ENCODE data around the gene NT5C1B. TPM values are rescaled to one million over a fixed set of nuclear protein-coding genes. Genes with fewer than 3 reads are reported as not detected.
A peak's percentile ranks its signal among the peaks of the same experiment; 100 is the strongest.

The NT5C1B gene
- total RNA-seq, 2 donors from 2014 or later: not detected

DNA sequence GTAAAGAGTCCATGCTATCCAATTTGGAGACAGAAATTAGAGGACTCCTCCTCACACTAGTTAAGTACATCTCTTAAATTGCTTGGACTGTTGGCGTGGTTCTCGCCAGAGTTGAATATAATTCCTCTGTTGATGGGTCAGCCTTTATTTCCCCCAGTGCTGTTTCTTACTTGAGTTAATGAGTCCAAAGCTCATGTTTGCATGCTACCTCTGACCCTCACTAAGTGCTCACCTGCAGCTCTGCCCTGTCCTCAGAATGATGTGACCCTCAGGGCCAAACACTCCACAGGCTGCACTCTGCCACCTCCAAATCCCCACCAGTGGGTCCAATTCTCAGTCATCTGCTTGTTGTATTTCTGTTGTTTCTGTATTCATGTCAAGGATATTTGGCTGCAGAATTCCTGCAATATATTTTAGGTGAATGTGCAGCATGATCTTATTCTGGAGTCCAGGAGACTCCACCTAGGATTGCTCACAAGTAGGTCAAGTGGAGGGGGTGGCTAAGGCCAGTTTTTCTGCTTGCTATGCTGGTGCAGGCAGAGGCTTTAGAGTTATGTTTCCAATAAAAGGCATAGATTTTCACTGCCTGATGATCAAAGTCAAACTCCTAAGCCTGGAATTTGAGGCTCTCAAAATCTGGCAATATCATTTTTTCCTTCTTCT is 66.8 kb downstream of the NT5C1B start:
- no peak for ATAC-seq
- intact Hi-C loops (cut with DNase I): loop anchor here in 1 of 2 donors (5.0 kb wide), 1 partner anchor 220 kb away; no protein-coding TSS in a partner anchor
- no peak for DNase-seq

DNA sequence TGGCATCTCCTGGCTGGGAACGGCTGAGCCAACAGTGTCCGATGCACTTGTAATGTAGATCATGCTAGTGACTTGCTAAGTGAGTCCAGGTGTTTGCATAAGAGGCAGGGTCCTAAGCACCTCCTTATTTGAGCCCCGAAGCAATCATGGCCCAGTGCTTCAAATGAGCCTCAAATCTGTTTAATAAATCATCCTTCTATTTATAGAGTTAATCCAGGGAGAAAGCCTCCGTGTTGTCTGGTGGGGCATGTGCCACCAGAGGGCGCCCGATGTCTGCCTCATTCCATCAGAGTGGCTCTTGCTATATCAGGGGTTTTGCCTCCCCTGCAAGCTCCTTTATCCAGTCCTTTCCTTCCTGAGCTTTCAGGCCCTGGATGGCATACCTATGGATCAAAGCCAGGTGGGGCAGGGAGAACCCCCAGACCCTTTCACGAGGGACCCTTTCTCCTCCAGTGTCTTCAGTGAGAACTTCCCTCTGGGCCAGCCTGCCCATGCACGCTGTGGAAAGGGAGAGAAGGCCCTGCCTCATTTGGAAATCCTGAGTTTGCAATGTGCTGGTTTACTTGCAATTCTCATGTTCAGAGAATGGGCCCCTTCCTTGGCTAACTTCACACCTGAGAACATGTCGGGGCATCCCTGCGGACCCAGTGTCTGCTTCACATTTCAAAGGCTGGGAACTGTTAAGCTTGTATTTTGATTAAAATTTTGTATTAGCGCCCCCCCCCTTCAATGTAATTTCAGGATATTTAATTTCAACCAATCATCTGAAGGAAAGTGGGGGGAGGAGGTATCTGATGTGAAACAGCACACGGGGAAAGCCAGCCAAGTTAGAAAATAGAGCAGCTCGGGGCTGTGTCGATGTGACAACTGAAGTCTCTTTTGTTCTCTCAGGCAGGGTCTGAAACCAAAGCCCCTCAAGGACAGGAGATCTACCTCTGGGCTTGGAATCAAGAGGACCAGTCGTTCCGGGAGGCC is 68.6 kb downstream of the NT5C1B start:
- DNase-seq (peak; percentile 86), ATAC-seq (peak; percentile 83 to 84)
- intact Hi-C loops (cut with DNase I): loop anchor here in 1 of 2 donors (2.0 to 5.0 kb wide), 2 partner anchors 222 to 1342 kb away; no protein-coding TSS in a partner anchor

DNA sequence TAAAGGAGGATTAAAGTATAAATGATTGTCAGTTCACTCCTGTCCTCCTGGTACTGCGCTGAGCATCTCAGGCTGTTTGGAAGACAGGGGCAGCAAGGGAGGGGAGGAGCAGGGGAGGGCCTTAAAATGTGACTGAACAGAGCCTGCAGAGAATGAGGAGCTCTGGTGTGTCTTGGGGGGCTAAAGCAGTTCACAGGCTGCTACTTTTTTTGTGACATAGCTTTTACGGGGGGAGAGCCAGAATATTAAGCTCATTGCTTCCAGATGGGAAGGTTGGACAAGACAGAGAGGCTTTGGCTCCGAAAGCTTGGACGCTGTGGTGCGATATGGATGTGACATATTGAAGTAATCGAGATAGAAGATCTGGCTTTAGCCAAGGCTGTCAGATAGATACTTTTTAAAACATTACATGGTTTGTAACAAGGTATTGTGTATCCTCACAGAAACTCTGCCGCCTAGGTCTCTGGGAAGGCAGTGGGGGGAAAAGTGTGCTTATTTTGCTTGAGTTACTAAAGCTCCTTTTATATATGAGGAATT is 69.4 kb downstream of the NT5C1B start:
- no peak for DNase-seq
- ATAC-seq: peak; percentile 9 to 10
- intact Hi-C loops (cut with DNase I): loop anchor here in 1 of 2 donors (2.0 to 5.0 kb wide), 3 partner anchors 83 to 1343 kb away; no protein-coding TSS in a partner anchor

DNA sequence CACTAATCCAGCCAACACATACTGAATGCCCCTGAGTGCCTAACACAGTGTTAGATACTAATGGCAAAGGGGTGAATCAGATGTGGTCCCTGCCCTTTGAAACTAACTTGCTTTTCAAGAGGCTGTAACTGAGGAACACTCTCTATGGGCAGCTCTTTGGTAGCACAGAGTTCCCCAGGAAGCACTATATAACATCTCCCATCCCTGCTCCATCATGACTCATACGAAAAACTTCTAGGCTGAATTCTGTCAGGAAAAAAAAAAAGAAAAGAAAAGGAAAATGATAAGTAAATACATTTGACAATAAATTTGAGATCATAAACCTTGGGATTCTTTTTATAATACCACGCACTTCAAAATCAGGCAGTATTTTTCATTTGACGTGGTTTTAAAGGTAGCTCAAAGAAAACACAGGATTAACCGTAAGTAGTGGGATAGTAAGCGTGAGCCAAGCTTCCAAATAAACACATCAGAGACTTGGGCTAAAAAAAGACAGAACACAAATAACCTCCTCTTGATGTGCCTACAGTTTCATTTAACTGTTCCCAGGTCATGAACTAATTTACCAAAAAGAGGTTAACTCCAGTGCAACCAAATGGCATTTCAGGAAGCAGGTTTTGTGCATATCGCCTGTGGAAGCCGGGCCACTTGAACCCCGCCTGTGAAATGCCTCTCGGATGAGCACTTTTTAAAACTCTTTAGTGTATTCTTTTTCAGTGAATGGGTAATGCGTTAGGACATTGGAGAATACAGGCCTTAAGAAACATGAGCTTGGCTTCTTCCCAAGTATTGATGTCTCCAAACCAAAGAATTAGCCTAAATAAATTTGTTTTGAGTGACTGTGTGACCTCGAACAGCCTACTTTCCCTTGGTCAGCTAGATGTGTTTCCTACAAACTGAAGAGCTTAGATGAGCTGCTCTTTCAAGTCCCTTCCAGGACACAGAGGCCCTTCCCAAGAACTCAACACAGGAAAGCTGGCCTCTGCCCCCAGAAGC is 71.0 kb downstream of the NT5C1B start:
- peak in 1 of 2 donors; percentile 62 for ATAC-seq
- no peak for DNase-seq
- intact Hi-C loops (cut with DNase I): loop anchor here in 1 of 2 donors (5.0 kb wide), 1 partner anchor 81 kb away; no protein-coding TSS in a partner anchor

DNA sequence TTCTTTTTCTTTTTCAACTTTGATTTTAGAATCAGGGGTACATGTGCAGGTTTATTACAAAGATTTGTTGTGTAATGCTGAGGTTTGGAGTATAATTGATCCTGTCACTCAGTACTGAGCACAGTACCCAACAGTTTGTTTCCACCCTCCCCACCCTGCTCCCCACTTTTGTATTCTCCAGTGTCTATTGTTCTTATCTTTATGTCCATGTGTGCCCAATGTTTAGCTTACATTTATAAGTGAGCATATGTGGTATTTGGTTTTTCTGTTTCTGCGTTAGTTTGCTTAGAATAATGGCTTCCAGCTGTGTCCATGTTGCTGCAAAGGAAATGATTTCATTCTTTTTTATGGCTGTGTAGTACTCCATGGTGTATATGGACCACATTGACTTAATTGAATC is 72.0 kb downstream of the NT5C1B start:
- DNase-seq (no peak), ATAC-seq (no peak)
- intact Hi-C loops (cut with DNase I): loop anchor here in 1 of 2 donors (5.0 kb wide), 1 partner anchor 80 kb away; no protein-coding TSS in a partner anchor

DNA sequence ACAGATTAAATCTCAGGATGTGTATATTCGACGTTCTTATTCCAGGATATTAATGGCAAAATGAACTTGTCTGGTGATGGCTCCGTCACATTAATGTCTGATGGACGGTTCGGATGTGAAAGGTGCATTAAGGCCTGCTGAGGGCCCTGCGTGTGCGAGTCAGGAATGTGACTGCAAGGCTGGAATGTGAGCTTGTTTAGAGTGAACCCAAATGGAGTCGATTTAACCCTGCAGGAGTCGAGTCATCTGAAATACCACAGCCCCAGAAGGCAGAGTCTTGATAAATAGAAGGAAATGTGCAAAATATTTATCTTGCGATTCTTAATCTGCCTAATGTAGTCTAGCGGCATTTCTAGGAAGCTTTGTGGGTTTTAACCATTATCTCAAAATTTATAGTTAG is 73.3 kb downstream of the NT5C1B start:
- DNase-seq: no peak
- ATAC-seq: no peak
- intact Hi-C loops (cut with DNase I): loop anchor here in 1 of 2 donors (5.0 kb wide), 1 partner anchor 79 kb away; no protein-coding TSS in a partner anchor

DNA sequence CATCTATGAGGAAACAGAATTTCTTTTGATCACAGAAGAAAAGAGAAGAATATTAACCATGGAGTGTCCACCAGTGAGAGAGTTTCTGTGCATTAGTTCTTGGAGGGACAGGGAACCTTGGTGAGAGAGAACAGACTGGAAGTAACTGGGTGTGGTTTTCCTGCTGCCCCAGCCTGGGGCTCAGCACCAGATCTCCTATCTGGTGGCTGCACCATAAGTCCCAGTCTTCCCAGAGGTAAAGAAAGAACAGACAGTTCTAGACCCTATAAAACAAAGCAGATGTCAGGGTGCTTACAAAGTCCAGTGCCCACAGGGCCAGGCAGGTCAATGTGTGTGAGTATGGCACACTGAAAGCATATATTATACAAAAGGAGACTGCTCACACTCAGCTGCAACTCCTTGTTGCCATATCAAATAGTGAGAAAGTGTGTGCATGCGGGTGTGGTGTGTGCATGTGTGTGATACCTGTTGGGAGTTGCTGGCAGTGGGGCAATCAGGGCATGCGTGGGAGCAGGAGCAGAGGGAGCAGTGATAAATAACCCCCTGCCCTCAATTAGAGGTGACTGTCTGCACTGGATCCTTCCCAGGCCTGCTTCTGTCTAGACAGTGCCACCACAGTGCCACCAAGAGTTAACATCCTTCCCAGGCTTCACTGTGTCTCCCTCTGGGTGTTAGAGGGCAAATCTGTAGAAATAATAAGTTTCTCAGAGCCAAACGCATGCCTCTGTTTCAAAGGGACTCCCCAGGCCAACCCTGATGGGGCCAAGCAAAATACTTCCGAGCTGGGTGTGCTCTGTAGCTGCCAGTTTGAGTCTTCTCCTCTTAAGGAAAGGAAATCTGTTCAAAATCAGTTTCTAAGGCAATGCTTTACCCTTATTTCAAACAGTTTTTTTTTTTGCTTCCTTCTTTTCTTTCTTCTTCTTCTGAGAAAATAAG is 74.6 kb downstream of the NT5C1B start:
- DNase-seq (no peak), ATAC-seq (peak; percentile 14 to 65)
- intact Hi-C loops (cut with DNase I): loop anchor here in 1 of 2 donors (5.0 kb wide), 1 partner anchor 77 kb away; no protein-coding TSS in a partner anchor

Other genes starting within 250 kb of the NT5C1B start
- gene RDH14, start 28.9 kb downstream of the NT5C1B start, total RNA-seq: 10 to 100 TPM; 35.7 to 39.5 TPM